Transverse colon (tissue), 4 donors: ENCODE data around the gene CDH26.

Experiments
- POLR2AphosphoS5 ChIP-seq, 3 donors: sonication (generic); formaldehyde crosslinking; IDR thresholded peaks; one replicate each; pipeline ENCODE4 v1.6.1; 2016; ENCODE audit warnings: antibody characterized with exemption in 3 of 3
- TF ChIP-seq, protein P1 (sequence below), 5 experiments: fragments of 200-600 bp in 3 of 5; fragments of 450-650 bp in 2 of 5; sonication (generic) in 3 of 5; IDR thresholded peaks; 1 replicate in 2 of 5; 2 replicates in 3 of 5; pipeline ENCODE4 v1.5.1; 2016 to 2017; ENCODE audit warnings: antibody characterized with exemption in 5 of 5, inconsistent platforms in 3 of 5, mild to moderate bottlenecking in 2 of 5, moderate library complexity in 1 of 5

DNA sequence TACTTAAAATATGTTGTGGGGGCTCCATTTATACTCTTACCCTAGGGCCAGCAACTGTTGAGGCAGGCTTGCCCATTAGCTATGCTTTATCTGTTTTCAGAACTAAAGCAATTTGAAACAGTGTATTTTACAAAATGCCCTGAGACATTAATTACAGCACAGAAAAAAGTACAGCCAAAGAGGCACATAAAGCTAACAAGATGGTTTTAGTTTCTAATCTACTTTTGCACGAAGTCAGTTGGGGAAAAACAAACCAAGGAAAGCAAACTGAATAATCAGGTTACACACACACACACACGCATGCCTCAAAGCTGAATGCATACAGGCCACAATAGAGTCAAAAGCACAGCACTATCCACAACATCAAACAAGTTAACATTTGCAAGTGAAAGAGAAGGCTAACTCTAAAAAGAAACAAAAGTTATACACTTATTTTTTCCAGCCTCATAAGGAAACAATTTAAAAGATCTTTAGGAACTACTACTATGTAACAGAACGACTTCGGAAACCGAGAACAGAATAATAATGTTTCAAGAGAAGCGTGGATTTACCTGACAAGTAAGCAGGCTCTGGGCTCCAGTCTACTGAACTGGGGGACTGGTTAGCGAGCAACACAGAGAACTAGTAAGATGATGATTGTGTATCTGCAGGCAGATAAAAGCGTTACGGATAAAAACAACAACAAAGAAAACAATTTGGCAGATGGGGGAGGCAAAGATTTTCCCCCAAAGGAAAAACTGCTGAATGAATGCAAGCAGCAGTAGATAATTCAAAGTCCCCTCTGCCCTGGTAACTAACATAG is 26.5 kb upstream of the CDH26 start:
- TF ChIP-seq, protein P1, sequence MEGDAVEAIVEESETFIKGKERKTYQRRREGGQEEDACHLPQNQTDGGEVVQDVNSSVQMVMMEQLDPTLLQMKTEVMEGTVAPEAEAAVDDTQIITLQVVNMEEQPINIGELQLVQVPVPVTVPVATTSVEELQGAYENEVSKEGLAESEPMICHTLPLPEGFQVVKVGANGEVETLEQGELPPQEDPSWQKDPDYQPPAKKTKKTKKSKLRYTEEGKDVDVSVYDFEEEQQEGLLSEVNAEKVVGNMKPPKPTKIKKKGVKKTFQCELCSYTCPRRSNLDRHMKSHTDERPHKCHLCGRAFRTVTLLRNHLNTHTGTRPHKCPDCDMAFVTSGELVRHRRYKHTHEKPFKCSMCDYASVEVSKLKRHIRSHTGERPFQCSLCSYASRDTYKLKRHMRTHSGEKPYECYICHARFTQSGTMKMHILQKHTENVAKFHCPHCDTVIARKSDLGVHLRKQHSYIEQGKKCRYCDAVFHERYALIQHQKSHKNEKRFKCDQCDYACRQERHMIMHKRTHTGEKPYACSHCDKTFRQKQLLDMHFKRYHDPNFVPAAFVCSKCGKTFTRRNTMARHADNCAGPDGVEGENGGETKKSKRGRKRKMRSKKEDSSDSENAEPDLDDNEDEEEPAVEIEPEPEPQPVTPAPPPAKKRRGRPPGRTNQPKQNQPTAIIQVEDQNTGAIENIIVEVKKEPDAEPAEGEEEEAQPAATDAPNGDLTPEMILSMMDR (IDR thresholded peaks at IDR 0.05) = no peak
- TF ChIP-seq POLR2AphosphoS5 (IDR thresholded peaks at IDR 0.05) = no peak
